T-helper 17 cell (primary cell): ENCODE measurements around the gene HSPB1. TPM values are rescaled to one million over a fixed set of nuclear protein-coding genes. Genes with fewer than 3 reads are reported as not detected.

ENCODE experiments used
- ATAC-seq: fragments of 150-1000 bp; cut with Tn5 transposase; 2 replicates; pipeline ENCODE4 v1.10.0; 2021; ENCODE audit warnings: mild to moderate bottlenecking, moderate library complexity
- DNase-seq, 3 donors: peaks; one replicate each; pipeline versions ENCODE4 v3.0.0 to v3.0.0-alpha.2; 2020 to 2021
- H3K9me3 ChIP-seq: one replicate; pipeline ENCODE4 v1.7.0; 2013; ENCODE audit warnings: low read length, mild to moderate bottlenecking; ENCODE audit not compliant: control insufficient read depth, poor library complexity, severe bottlenecking
- H3K27ac Mint-ChIP-seq: one replicate; pipeline ENCODE4 v1.8.0; 2022; ENCODE audit warnings: mild to moderate bottlenecking, moderate library complexity, mixed read lengths
- H3K27me3 Mint-ChIP-seq: one replicate; pipeline ENCODE4 v1.8.0; 2022; ENCODE audit warnings: mixed read lengths
- H3K36me3 Mint-ChIP-seq: one replicate; pipeline ENCODE4 v1.8.0; 2022; ENCODE audit warnings: low read depth, mixed read lengths
- H3K4me1 Mint-ChIP-seq: one replicate; pipeline ENCODE4 v1.8.0; 2022; ENCODE audit warnings: mild to moderate bottlenecking, mixed read lengths
- H3K4me3 Mint-ChIP-seq: one replicate; pipeline ENCODE4 v1.8.0; 2022; ENCODE audit warnings: mild to moderate bottlenecking, moderate library complexity, mixed read lengths
- total RNA-seq, 4 donors: library from RNA in 2 of 4; stranded (reverse) in 2 of 4; gene quantifications; one replicate each; pipeline ENCODE4 v1.2.3 and lab custom pipeline; 2022 to 2026

HSPB1 gene
- total RNA-seq = 10 to 100 TPM; 25.8 to 33.2 TPM
- total RNA-seq (lab: John Stamatoyannopoulos, UW) = 2.2 to 9.5 reads per million in 2 donors

DNA sequence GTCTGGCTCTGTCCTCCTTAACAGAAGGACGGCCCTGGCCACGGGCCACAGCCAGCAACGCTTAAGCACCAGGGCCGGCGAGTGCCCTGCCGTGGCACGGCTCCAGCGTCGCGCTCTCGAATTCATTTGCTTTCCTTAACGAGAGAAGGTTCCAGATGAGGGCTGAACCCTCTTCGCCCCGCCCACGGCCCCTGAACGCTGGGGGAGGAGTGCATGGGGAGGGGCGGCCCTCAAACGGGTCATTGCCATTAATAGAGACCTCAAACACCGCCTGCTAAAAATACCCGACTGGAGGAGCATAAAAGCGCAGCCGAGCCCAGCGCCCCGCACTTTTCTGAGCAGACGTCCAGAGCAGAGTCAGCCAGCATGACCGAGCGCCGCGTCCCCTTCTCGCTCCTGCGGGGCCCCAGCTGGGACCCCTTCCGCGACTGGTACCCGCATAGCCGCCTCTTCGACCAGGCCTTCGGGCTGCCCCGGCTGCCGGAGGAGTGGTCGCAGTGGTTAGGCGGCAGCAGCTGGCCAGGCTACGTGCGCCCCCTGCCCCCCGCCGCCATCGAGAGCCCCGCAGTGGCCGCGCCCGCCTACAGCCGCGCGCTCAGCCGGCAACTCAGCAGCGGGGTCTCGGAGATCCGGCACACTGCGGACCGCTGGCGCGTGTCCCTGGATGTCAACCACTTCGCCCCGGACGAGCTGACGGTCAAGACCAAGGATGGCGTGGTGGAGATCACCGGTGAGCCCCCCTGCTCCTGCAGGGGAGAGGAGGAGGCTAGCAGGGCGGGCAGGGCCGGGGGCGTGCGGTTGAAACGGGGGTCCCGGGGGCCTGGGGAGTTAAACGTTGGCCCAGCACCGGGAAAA, at the start of gene HSPB1:
Gene HSPB1, plus strand, starts transcription at position 327 of the 855 bp plus-strand sequence. Its CDS starts 40 bp downstream, at position 367.
- peak; percentile 71 for ATAC-seq
- Mint-ChIP-seq H3K27me3 (no peaks in the 10 kb centered on the region), H3K4me1 (peaks cover 11% of the 10 kb centered on the region), H3K36me3 (no peaks in the 10 kb centered on the region), H3K27ac (peak within 1 kb of the TSS; percentile 95), H3K4me3 (peak within 1 kb of the TSS; percentile 92)
- peak; percentile 41 to 63 (median 54) for DNase-seq
- H3K9me3 ChIP-seq = no peaks in the 10 kb centered on the region

- DNase-seq = no peak
- peaks cover 5% of the 10 kb centered on the region for H3K36me3 Mint-ChIP-seq
- H3K4me3 Mint-ChIP-seq = no peak overlapping the region
- H3K4me1 Mint-ChIP-seq = peaks cover 3% of the 10 kb centered on the region
- peaks cover 33% of the 10 kb centered on the region for H3K27me3 Mint-ChIP-seq
- no peak overlapping the region for H3K27ac Mint-ChIP-seq
- no peaks in the 10 kb centered on the region for H3K9me3 ChIP-seq
- no peak for ATAC-seq
Measured at GRCh38 chr7:76254781-76255180, 47.7 kb upstream of the HSPB1 start.

DNA sequence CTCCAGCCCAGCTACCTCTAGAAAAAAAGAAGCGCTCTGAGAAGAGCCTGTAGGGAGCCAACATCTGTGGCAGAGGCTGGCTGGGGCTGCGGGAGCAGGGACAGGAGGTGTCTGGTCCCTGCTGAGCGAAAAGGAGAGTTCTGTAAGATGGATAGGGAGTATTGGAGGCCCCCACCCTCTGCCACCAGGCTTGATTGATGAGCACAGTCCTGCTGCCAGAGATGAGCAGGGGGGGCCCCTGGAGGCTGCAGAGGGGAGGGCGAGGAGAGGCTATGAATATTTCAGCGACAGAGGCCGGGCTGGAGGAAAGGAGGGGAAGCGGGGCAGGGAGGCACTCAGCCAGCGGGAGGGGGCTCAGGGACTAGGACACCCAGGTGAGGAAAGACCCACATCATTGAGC, 44.5 kb upstream of the HSPB1 start:
- H3K27ac Mint-ChIP-seq = no peak overlapping the region
- H3K36me3 Mint-ChIP-seq = peaks cover 5% of the 10 kb centered on the region
- DNase-seq (no peak), ATAC-seq (no peak)
- H3K27me3 Mint-ChIP-seq = peaks cover 49% of the 10 kb centered on the region
- H3K4me3 Mint-ChIP-seq = no peak overlapping the region
- H3K9me3 ChIP-seq = no peaks in the 10 kb centered on the region
- H3K4me1 Mint-ChIP-seq = peaks cover 5% of the 10 kb centered on the region

- no peak overlapping the region for H3K27ac Mint-ChIP-seq
- no peak for DNase-seq
- H3K4me3 Mint-ChIP-seq = peak overlapping the region; percentile 45
- no peak for ATAC-seq
- peaks cover 57% of the 10 kb centered on the region for H3K27me3 Mint-ChIP-seq
- peaks cover 5% of the 10 kb centered on the region for H3K4me1 Mint-ChIP-seq
- H3K9me3 ChIP-seq = no peaks in the 10 kb centered on the region
- H3K36me3 Mint-ChIP-seq = peaks cover 5% of the 10 kb centered on the region
Measured at GRCh38 chr7:76259124-76260093, 43.1 kb upstream of the HSPB1 start.

DNA sequence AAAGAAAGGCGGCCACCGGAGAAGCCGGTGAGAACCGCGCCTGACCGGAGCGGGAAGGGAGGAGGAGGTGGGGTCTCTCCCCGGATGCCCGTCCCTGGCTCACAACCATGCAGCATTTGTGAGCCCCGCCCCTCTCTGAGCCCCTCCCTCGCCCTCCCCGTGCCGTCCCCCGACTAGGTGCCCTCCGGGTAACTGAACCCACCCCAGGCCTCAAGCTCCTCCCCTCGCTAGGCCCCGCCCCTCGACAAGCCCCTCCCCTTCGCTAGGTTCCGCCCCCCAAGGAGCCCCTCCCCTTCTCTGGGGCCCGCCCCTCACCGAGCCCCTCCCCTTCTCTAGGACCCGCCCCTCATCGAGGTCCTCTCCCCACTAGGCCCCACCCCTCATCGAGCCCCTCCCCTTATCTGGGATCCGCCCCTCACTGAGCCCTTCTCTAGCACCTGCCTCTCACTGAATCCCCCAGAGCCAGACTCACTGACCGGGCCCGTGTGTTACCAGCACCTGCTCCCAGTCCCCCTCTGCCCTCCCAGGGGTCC, 42.2 kb upstream of the HSPB1 start:
- peaks cover 5% of the 10 kb centered on the region for H3K4me1 Mint-ChIP-seq
- H3K27ac Mint-ChIP-seq = no peak overlapping the region
- peak overlapping the region; percentile 59 for H3K4me3 Mint-ChIP-seq
- peaks cover 64% of the 10 kb centered on the region for H3K27me3 Mint-ChIP-seq
- DNase-seq = peak; percentile 24 to 51 (median 37)
- H3K36me3 Mint-ChIP-seq = peaks cover 5% of the 10 kb centered on the region
- ATAC-seq = peak; percentile 82
- H3K9me3 ChIP-seq = no peaks in the 10 kb centered on the region

DNA sequence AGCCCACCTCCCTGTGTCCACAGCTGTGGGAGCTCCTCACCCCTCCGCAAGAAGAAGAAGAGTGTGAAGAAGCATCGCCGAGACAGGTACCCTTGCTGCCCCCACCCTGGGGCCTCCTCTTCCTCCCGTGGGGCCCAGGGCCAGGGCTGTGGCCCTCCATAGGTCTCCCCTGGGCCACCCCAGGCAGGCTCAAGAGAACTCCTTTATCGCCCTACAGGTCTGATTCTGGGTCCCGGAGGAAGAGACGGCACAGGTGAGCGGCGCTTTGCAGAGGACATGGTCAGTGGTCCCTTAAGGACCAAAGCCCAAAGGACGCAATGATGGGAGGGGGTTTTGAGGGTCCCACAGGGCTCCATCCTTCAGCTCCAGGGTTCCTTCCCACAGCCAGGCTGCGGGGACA, 41.1 kb upstream of the HSPB1 start:
- H3K4me1 Mint-ChIP-seq = peaks cover 5% of the 10 kb centered on the region
- H3K36me3 Mint-ChIP-seq = peaks cover 5% of the 10 kb centered on the region
- no peaks in the 10 kb centered on the region for H3K9me3 ChIP-seq
- ATAC-seq (no peak), DNase-seq (no peak)
- peaks cover 60% of the 10 kb centered on the region for H3K27me3 Mint-ChIP-seq
- H3K27ac Mint-ChIP-seq = no peak overlapping the region
- no peak overlapping the region for H3K4me3 Mint-ChIP-seq

GRCh38 chr7:76261931-76262330, 40.5 kb upstream of the HSPB1 start:
- no peak for DNase-seq
- no peak overlapping the region for H3K27ac Mint-ChIP-seq
- no peaks in the 10 kb centered on the region for H3K9me3 ChIP-seq
- H3K27me3 Mint-ChIP-seq = peaks cover 57% of the 10 kb centered on the region
- H3K4me1 Mint-ChIP-seq = peaks cover 5% of the 10 kb centered on the region
- no peak for ATAC-seq
- peaks cover 5% of the 10 kb centered on the region for H3K36me3 Mint-ChIP-seq
- no peak overlapping the region for H3K4me3 Mint-ChIP-seq

GRCh38 chr7:76262683-76263402, 39.6 kb upstream of the HSPB1 start:
- H3K9me3 ChIP-seq = no peaks in the 10 kb centered on the region
- Mint-ChIP-seq H3K4me3 (no peak overlapping the region), H3K36me3 (peaks cover 2% of the 10 kb centered on the region), H3K4me1 (peaks cover 5% of the 10 kb centered on the region), H3K27ac (no peak overlapping the region), H3K27me3 (peaks cover 52% of the 10 kb centered on the region)
- DNase-seq (no peak), ATAC-seq (peak; percentile 54)

DNA sequence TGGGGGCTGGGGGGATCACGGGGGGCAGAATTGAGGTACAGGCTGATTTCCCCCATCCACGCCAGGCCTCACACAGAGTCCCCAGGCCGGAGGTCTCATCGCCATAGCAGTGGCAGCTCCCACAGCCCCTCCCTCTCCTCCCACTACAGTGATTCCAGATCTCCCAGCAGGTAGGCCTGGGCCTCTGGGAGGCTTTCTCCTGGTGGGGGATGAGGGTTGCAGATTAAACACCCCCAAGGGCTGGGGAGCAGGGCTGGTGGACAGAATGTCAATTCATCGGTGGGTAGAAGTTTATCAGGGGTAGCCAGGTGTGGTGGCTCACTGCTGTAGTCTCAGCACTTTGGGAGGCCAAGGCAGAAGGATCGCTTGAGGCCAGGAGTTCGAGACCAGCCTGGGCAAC, 37.2 kb upstream of the HSPB1 start:
- Mint-ChIP-seq H3K4me1 (peaks cover 7% of the 10 kb centered on the region), H3K27me3 (peaks cover 58% of the 10 kb centered on the region), H3K4me3 (no peak overlapping the region), H3K36me3 (no peaks in the 10 kb centered on the region), H3K27ac (no peak overlapping the region)
- H3K9me3 ChIP-seq = no peaks in the 10 kb centered on the region
- DNase-seq (no peak), ATAC-seq (no peak)

- Mint-ChIP-seq H3K27ac (no peak overlapping the region), H3K27me3 (peaks cover 55% of the 10 kb centered on the region), H3K4me3 (peak overlapping the region; percentile 67), H3K36me3 (no peaks in the 10 kb centered on the region), H3K4me1 (peaks cover 7% of the 10 kb centered on the region)
- DNase-seq (no peak), ATAC-seq (no peak)
- H3K9me3 ChIP-seq = no peaks in the 10 kb centered on the region
Measured at GRCh38 chr7:76267107-76267893, 35.2 kb upstream of the HSPB1 start.

- peaks cover 53% of the 10 kb centered on the region for H3K27me3 Mint-ChIP-seq
- no peak for DNase-seq
- H3K27ac Mint-ChIP-seq = no peak overlapping the region
- peak overlapping the region; percentile 49 for H3K4me3 Mint-ChIP-seq
- no peaks in the 10 kb centered on the region for H3K36me3 Mint-ChIP-seq
- H3K9me3 ChIP-seq = no peaks in the 10 kb centered on the region
- ATAC-seq = no peak
- peaks cover 5% of the 10 kb centered on the region for H3K4me1 Mint-ChIP-seq
Measured at GRCh38 chr7:76267894-76268183, 34.6 kb upstream of the HSPB1 start.

- ATAC-seq (no peak), DNase-seq (no peak)
- no peak overlapping the region for H3K27ac Mint-ChIP-seq
- peaks cover 53% of the 10 kb centered on the region for H3K27me3 Mint-ChIP-seq
- H3K4me3 Mint-ChIP-seq = peak overlapping the region; percentile 25
- no peaks in the 10 kb centered on the region for H3K9me3 ChIP-seq
- no peaks in the 10 kb centered on the region for H3K36me3 Mint-ChIP-seq
- peaks cover 9% of the 10 kb centered on the region for H3K4me1 Mint-ChIP-seq
Measured at GRCh38 chr7:76268376-76268775, 34.1 kb upstream of the HSPB1 start.
